ENCODE results near the gene PTPRE. TPM values are rescaled to one million over a fixed set of nuclear protein-coding genes. Genes with fewer than 3 reads are reported as not detected.

The PTPRE gene
- total RNA-seq, 2 donors from 2014 or later: 11.3 to 23.5 TPM

DNA sequence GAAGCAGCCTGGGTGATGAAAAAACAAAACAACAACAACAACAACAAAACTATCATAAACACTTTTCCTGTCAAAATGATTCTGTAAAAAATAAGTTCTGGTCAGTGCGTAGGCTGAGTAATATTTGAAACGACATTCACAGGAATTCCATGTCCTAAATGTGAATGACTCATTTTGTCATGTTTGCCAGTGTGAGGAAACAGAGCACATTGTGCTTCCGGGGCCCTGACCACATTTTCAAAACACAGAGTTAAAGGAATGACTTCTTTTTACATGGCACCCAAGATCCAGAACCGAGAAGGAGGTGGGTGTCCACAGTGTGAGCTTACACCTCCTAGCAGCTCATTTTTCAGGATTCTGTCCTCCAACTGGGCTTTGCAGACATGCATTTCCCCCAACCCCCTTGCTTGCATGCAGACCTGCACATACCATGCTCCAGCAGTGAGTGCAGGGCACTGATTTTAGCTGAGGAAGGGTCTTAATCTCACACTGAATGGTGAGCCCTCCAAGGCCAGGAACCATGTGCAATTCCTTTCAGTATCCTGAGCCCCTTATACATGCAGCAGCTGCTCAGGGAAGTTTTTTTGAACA lies 17.2 kb upstream of the PTPRE start:
- peak overlapping the region in 1 of 2 donors; percentile 16 for H3K27ac ChIP-seq
- no peaks in the 10 kb centered on the region for H3K27me3 ChIP-seq
- TF ChIP-seq, protein P1, sequence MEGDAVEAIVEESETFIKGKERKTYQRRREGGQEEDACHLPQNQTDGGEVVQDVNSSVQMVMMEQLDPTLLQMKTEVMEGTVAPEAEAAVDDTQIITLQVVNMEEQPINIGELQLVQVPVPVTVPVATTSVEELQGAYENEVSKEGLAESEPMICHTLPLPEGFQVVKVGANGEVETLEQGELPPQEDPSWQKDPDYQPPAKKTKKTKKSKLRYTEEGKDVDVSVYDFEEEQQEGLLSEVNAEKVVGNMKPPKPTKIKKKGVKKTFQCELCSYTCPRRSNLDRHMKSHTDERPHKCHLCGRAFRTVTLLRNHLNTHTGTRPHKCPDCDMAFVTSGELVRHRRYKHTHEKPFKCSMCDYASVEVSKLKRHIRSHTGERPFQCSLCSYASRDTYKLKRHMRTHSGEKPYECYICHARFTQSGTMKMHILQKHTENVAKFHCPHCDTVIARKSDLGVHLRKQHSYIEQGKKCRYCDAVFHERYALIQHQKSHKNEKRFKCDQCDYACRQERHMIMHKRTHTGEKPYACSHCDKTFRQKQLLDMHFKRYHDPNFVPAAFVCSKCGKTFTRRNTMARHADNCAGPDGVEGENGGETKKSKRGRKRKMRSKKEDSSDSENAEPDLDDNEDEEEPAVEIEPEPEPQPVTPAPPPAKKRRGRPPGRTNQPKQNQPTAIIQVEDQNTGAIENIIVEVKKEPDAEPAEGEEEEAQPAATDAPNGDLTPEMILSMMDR (IDR thresholded peaks at IDR 0.05): no peak
- DNase-seq (ENCODE audit: low spot score): no peak
- H3K4me1 ChIP-seq: no peaks in the 10 kb centered on the region
- no peaks in the 10 kb centered on the region for H3K36me3 ChIP-seq
- H3K9me3 ChIP-seq: no peaks in the 10 kb centered on the region
- H3K4me3 ChIP-seq: no peak overlapping the region

DNA sequence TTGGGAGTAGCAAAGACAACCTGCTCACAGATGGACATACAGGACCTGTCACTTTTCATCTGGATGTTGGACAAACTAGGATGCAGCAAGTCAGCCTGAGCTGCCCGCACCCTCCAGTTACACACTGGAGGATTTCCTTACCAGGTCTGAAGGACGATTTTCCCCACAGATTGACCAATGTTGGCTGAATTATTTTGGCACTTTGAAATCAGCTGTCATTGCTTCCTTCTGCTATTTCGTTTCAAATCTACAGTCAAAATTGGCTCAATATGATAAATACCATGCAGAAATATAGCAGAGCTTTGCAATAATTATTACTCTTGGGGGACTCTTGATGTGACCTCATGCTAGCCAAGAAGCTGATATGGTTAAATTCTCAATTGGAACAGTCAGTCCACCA lies 16.7 kb upstream of the PTPRE start:
- DNase-seq (ENCODE audit: low spot score): no peak
- Histone ChIP-seq H3K27me3 (no peaks in the 10 kb centered on the region), H3K9me3 (no peaks in the 10 kb centered on the region), H3K4me3 (no peak overlapping the region), H3K36me3 (no peaks in the 10 kb centered on the region), H3K27ac (no peak overlapping the region), H3K4me1 (no peaks in the 10 kb centered on the region)
- TF ChIP-seq, protein P1 (IDR thresholded peaks at IDR 0.05): no peak

DNA sequence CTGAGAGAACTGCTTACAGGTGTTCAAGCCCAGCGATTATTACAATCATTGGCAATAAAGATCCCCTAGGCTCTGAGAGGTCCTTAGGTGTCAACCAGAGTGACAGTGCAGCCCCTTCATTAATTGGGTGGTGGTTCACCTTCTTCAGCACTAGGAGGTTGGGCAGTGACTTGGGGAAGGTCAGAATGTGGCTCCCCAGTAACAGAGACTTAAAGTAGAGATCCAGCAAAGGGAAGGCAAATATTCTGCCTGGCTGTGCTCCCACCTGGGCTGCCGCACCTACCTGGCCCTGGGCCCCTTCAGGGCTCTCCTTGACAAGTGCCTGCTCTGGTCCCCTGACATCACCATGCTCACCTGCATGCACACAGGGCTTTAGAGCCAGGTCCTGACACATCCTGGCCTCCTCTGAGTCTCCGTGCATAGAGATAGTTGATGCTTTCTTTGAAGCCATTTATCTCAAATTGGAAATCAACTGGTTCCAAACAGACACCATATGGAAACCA lies 16.0 kb upstream of the PTPRE start:
- Histone ChIP-seq H3K36me3 (no peaks in the 10 kb centered on the region), H3K4me3 (no peak overlapping the region), H3K9me3 (no peaks in the 10 kb centered on the region), H3K4me1 (no peaks in the 10 kb centered on the region), H3K27ac (no peak overlapping the region), H3K27me3 (no peaks in the 10 kb centered on the region)
- DNase-seq (ENCODE audit: low spot score): no peak
- TF ChIP-seq, protein P1 (IDR thresholded peaks at IDR 0.05): no peak

DNA sequence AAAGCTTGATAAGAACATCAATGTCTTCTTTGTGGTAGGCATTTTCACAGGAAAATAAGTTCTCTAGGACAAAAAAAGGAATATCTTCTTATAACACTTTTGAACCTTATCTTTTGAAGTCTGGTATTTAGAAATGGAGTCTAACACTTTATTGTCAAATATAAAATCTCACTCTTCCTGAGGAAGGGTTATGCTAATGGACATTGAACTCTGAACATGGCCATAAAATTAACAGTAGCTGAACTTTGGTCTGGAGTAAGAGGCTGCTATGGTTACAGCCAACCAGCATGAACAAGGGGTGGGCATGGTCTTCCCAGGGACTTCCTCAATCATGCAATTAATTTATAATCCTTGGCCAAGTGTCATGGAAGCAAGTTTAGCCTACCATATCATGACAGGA lies 14.2 kb upstream of the PTPRE start, which contains the start of gene CLRN3:
TSS of gene CLRN3 (minus strand) at position 199 of the 400 bp plus-strand sequence. CDS start at position 42, 157 bp downstream.
- Histone ChIP-seq H3K27me3 (no peaks in the 10 kb centered on the region), H3K4me1 (no peaks in the 10 kb centered on the region), H3K36me3 (no peaks in the 10 kb centered on the region), H3K9me3 (no peaks in the 10 kb centered on the region), H3K4me3 (no peak within 1 kb of the TSS), H3K27ac (no peak within 1 kb of the TSS)
- no peak for DNase-seq (ENCODE audit: low spot score)
- TF ChIP-seq, protein P1 (IDR thresholded peaks at IDR 0.05): no peak

DNA sequence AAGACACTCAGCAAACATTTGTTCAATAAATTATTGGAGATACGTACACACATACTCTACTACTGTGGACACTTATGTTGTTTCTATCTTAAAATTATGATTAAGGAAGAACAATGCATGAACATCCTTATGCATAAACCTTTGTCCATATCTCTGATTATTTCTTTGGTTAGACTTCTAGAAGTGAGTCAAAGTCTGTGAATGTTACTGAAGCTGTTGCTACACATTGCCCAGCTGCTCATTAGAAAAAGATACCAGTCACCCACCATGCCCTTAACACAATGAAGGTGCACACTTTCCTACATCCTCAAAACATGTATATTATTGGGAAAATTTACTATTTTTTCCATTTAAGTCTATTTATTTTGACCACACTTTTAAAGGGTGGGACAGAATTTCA lies 12.8 kb upstream of the PTPRE start:
- H3K27me3 ChIP-seq: no peaks in the 10 kb centered on the region

More for the DNA sequence above, 12.8 kb upstream of the PTPRE start:
- DNase-seq (ENCODE audit: low spot score): no peak
- Histone ChIP-seq H3K36me3 (no peaks in the 10 kb centered on the region), H3K9me3 (no peaks in the 10 kb centered on the region), H3K4me1 (no peaks in the 10 kb centered on the region), H3K27ac (no peak overlapping the region), H3K4me3 (no peak overlapping the region)
- TF ChIP-seq, protein P1 (IDR thresholded peaks at IDR 0.05): no peak

All from right atrium auricular region (tissue), 2 donors.